H1 (cell line): Measurements from ENCODE around the gene TINAGL1. TPM values are rescaled to one million over a fixed set of nuclear protein-coding genes. Genes with fewer than 3 reads are reported as not detected.

Experiments
- BRCA1 ChIP-seq: IDR thresholded peaks from 2 replicates; pipeline ENCODE4 v1.6.1; 2012; ENCODE audit warnings: low read depth, low read length, improper control_type of control experiment
- CEBPB ChIP-seq: IDR thresholded peaks from 2 replicates; pipeline ENCODE4 v1.6.1; 2012; ENCODE audit warnings: low read depth, low read length
- KDM4A ChIP-seq: IDR thresholded peaks from one replicate; pipeline ENCODE4 v1.7.1; 2012; ENCODE audit warnings: low read depth, mild to moderate bottlenecking, moderate library complexity, low read length, inconsistent platforms; ENCODE audit not compliant: severe bottlenecking
- MAX ChIP-seq: IDR thresholded peaks from 2 replicates; pipeline ENCODE4 v1.6.1; 2012; ENCODE audit warnings: inconsistent platforms
- POLR2A ChIP-seq, 2 experiments: IDR thresholded peaks; 1 replicate in 1 of 2; 2 replicates in 1 of 2; pipeline ENCODE4 v1.6.1; 2011; ENCODE audit warnings: low read depth in 2 of 2, low read length in 2 of 2, mild to moderate bottlenecking in 2 of 2; ENCODE audit errors: control extremely low read depth in 1 of 2
- RAD21 ChIP-seq, 2 experiments: IDR thresholded peaks in 1 of 2; conservative IDR thresholded peaks in 1 of 2; 2 replicates each; pipeline ENCODE4 v1.6.1; 2011; ENCODE audit warnings: low read depth in 2 of 2, low read length in 2 of 2, improper control_type of control experiment in 1 of 2, inconsistent platforms in 1 of 2, mild to moderate bottlenecking in 1 of 2, moderate library complexity in 1 of 2
- SRF ChIP-seq: IDR thresholded peaks from 2 replicates; pipeline ENCODE4 v1.6.1; 2011; ENCODE audit warnings: mild to moderate bottlenecking, low read depth, low read length, moderate library complexity
- TBP ChIP-seq: IDR thresholded peaks from 2 replicates; pipeline ENCODE4 v1.6.1; 2011; ENCODE audit warnings: low read depth, low read length, improper control_type of control experiment
- TCF12 ChIP-seq: IDR thresholded peaks from 2 replicates; pipeline ENCODE4 v1.6.1; 2011; ENCODE audit warnings: low read depth, mild to moderate bottlenecking, low read length
- TEAD4 ChIP-seq: IDR thresholded peaks from 2 replicates; pipeline ENCODE4 v1.6.1; 2012; ENCODE audit warnings: low read depth, low read length, inconsistent platforms, mixed read lengths
- YY1 ChIP-seq: IDR thresholded peaks from 2 replicates; pipeline ENCODE4 v1.6.1; 2011; ENCODE audit warnings: low read depth, mild to moderate bottlenecking, low read length
- polyA plus RNA-seq, 7 experiments: library from polyadenylated mRNA; depleted of rRNA in 3 of 7; stranded (reverse) in 5 of 7; unstranded in 2 of 7; fragments of >200 nt in 5 of 7; fragments of 200-250 nt in 2 of 7; gene quantifications; 1 replicate in 5 of 7; 2 replicates in 1 of 7; 4 replicates in 1 of 7; pipeline versions ENCODE4 v1.2.1 to v1.2.3, GENCODE V29; 2011 to 2013; ENCODE audit warnings: missing spikeins in 2 of 7, mixed read lengths in 2 of 7
- total RNA-seq: library from RNA; stranded (reverse); fragmentation: NEBNext Ultra II Directional; extraction: Animal tissue kit (Norgen Biotek cat#: 25700); gene quantifications from 2 replicates; pipeline ENCODE4 v1.2.1, GENCODE V29; 2021

TINAGL1 gene
- total and polyA plus RNA-seq, 2 of the 8 experiments (the other 6 are each of a cell fraction or from before 2014, with no cell fraction given) = 11.2 to 21.7 TPM

DNA sequence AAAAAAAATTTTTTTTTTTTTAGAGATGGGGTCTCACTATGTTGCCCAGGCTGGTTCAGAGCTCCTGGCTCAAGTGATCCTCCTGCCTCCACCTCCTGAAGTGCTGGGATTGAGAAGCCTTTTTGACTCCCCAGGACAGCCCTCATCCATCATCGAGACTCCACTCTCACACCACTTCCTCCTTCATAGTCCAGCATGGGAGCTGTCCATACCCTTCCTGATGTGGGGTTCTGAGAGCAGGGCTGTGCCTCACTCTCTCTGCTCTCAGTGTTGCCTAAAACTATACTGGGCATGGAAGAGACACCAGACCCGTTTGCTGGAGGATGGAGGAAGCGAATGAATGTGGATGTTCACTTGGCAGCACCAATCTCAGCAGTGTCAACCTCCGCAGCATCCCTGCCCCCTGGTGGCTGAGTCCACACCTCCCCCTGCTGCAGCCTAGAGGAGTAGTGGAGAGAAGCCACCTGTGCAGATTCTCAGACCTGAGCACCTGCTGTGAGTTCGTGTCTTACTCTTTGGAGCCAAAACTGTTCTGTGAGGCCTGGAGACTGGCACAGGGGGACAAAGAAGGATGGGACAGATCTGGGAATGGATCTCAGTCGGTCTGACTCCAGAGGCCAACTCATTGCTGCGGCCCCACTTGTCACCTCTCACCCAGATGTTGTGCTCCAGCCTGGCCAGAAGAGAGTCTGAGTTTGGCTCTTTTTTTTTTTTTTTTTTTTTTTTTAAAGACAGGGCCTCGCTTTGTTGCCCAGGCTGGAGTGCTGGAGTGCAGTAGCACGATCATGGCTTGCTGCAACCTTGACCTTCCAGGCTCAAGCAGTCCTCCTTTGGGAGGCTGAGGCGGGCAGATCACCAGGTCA, 17.7 kb downstream of the TINAGL1 start (continued):
- TF ChIP-seq KDM4A (no peak), BRCA1 (no peak), MAX (peak; percentile 47; the same call in 1 of the 2 replicates), TBP (no peak), TCF12 (peak; percentile 89; the same call in 1 of the 2 replicates), POLR2A (IDR thresholded peaks at IDR 0.05; ENCODE audit: control extremely low read depth in 1 of 2, low read depth in 2 of 2, low read length in 2 of 2) (no peak), TEAD4 (no peak), RAD21 (IDR thresholded peaks at IDR 0.05 in 1 of 2, conservative IDR thresholded peaks at IDR 0.05 in 1 of 2; ENCODE audit: low read depth in 2 of 2, low read length in 2 of 2) (peak; percentile 87 to 91), YY1 (0 out of 2 replicates have a peak, but pooled peaks have one; percentile 30), SRF (no peak), CEBPB (no peak)
